ENCODE data around the gene SPTLC3. TPM values are rescaled to one million over a fixed set of nuclear protein-coding genes. Genes with fewer than 3 reads are reported as not detected.

Gene SPTLC3
- total RNA-seq, 2 experiments from 2014 or later = 0.16 to 1.2 TPM

- no peak overlapping the region for H3K4me3 Mint-ChIP-seq
- ATAC-seq (no peak), DNase-seq (no peak)
- H3K36me3 Mint-ChIP-seq = no peaks in the 10 kb centered on the region
- peaks cover 8% of the 10 kb centered on the region for H3K27me3 Mint-ChIP-seq
- no peaks in the 10 kb centered on the region for H3K9me3 Mint-ChIP-seq (ENCODE audit: low read depth)
- CTCF ChIA-PET = no interaction called here
- no peak overlapping the region for H3K27ac Mint-ChIP-seq
- H3K4me1 Mint-ChIP-seq = no peaks in the 10 kb centered on the region
Observed at GRCh38 chr20:13105039-13105438, 96.3 kb downstream of the SPTLC3 start.

GRCh38 chr20:13105864-13106457, 97.2 kb downstream of the SPTLC3 start:
- CTCF ChIA-PET = no interaction called here
- no peaks in the 10 kb centered on the region for H3K4me1 Mint-ChIP-seq
- DNase-seq = no peak

GRCh38 chr20:13109658-13110057, 100.9 kb downstream of the SPTLC3 start:
- Mint-ChIP-seq H3K27ac (no peak overlapping the region), H3K9me3 (ENCODE audit: low read depth) (no peaks in the 10 kb centered on the region), H3K27me3 (peaks cover 8% of the 10 kb centered on the region), H3K36me3 (no peaks in the 10 kb centered on the region), H3K4me1 (no peaks in the 10 kb centered on the region), H3K4me3 (no peak overlapping the region)
- ATAC-seq = no peak
- CTCF ChIA-PET = interaction anchor here (1.5 kb wide), 1 partner anchor 9 kb away, joined by 5 read pairs; no protein-coding TSS in a partner anchor
- DNase-seq = no peak

More at GRCh38 chr20:13105864-13106457, 97.2 kb downstream of the SPTLC3 start:
- H3K27ac Mint-ChIP-seq = no peak overlapping the region
- H3K27me3 Mint-ChIP-seq = peaks cover 8% of the 10 kb centered on the region
- H3K9me3 Mint-ChIP-seq (ENCODE audit: low read depth) = no peaks in the 10 kb centered on the region
- H3K36me3 Mint-ChIP-seq = no peaks in the 10 kb centered on the region
- ATAC-seq = no peak
- no peak overlapping the region for H3K4me3 Mint-ChIP-seq

GRCh38 chr20:13110796-13111195, 102.0 kb downstream of the SPTLC3 start:
- Mint-ChIP-seq H3K36me3 (no peaks in the 10 kb centered on the region), H3K4me3 (no peak overlapping the region), H3K4me1 (no peaks in the 10 kb centered on the region), H3K9me3 (ENCODE audit: low read depth) (no peaks in the 10 kb centered on the region), H3K27me3 (peaks cover 8% of the 10 kb centered on the region), H3K27ac (no peak overlapping the region)
- no peak for ATAC-seq
- DNase-seq = no peak
- CTCF ChIA-PET = interaction anchor here (1.5 kb wide), 1 partner anchor 8 kb away, joined by 5 read pairs; no protein-coding TSS in a partner anchor

- Mint-ChIP-seq H3K4me3 (no peak overlapping the region), H3K36me3 (no peaks in the 10 kb centered on the region), H3K27me3 (peaks cover 8% of the 10 kb centered on the region), H3K4me1 (no peaks in the 10 kb centered on the region), H3K9me3 (ENCODE audit: low read depth) (no peaks in the 10 kb centered on the region), H3K27ac (no peak overlapping the region)
- CTCF ChIA-PET = no interaction called here
- DNase-seq = no peak
- no peak for ATAC-seq
Observed at GRCh38 chr20:13111249-13111911, 102.6 kb downstream of the SPTLC3 start.

GRCh38 chr20:13113731-13114130, 105.0 kb downstream of the SPTLC3 start:
- CTCF ChIA-PET = interaction anchor here (0.9 to 2.1 kb wide), 2 partner anchors 189 to 433 kb away, joined by 3 to 9 read pairs; no protein-coding TSS in a partner anchor
- Mint-ChIP-seq H3K9me3 (ENCODE audit: low read depth) (no peaks in the 10 kb centered on the region), H3K4me3 (no peak overlapping the region), H3K36me3 (no peaks in the 10 kb centered on the region), H3K27me3 (peaks cover 2% of the 10 kb centered on the region), H3K4me1 (no peaks in the 10 kb centered on the region), H3K27ac (no peak overlapping the region)
- no peak for DNase-seq
- no peak for ATAC-seq

- Mint-ChIP-seq H3K9me3 (ENCODE audit: low read depth) (no peaks in the 10 kb centered on the region), H3K36me3 (no peaks in the 10 kb centered on the region), H3K27ac (no peak overlapping the region), H3K27me3 (peaks cover 6% of the 10 kb centered on the region), H3K4me1 (no peaks in the 10 kb centered on the region), H3K4me3 (no peak overlapping the region)
- CTCF ChIA-PET = interaction anchor here (0.8 to 1.5 kb wide), 3 partner anchors 19 to 429 kb away, joined by 3 to 7 read pairs (median 3); no protein-coding TSS in a partner anchor
- DNase-seq = no peak
- ATAC-seq = no peak
Observed at GRCh38 chr20:13117200-13117599, 108.4 kb downstream of the SPTLC3 start.

GRCh38 chr20:13118676-13119075, 109.9 kb downstream of the SPTLC3 start:
- Mint-ChIP-seq H3K36me3 (no peaks in the 10 kb centered on the region), H3K4me1 (no peaks in the 10 kb centered on the region), H3K27ac (no peak overlapping the region), H3K9me3 (ENCODE audit: low read depth) (no peaks in the 10 kb centered on the region), H3K27me3 (peaks cover 6% of the 10 kb centered on the region), H3K4me3 (no peak overlapping the region)
- ATAC-seq (no peak), DNase-seq (no peak)
- CTCF ChIA-PET = interaction anchor here (0.9 to 4.9 kb wide), 9 partner anchors 8 to 653 kb away, joined by 3 to 30 read pairs (median 4); no protein-coding TSS in a partner anchor

GRCh38 chr20:13119583-13119982, 110.8 kb downstream of the SPTLC3 start:
- peak; percentile 74 for ATAC-seq
- DNase-seq = peak; percentile 48
- Mint-ChIP-seq H3K27me3 (peaks cover 6% of the 10 kb centered on the region), H3K27ac (no peak overlapping the region), H3K36me3 (no peaks in the 10 kb centered on the region), H3K9me3 (ENCODE audit: low read depth) (no peaks in the 10 kb centered on the region), H3K4me1 (no peaks in the 10 kb centered on the region), H3K4me3 (no peak overlapping the region)
- CTCF ChIA-PET = interaction anchor here (1.0 to 4.9 kb wide), 6 partner anchors 9 to 430 kb away, joined by 3 to 30 read pairs (median 14); no protein-coding TSS in a partner anchor

- CTCF ChIA-PET = interaction anchor here (3.6 to 4.9 kb wide), 3 partner anchors 141 to 426 kb away, joined by 22 to 30 read pairs (median 27); no protein-coding TSS in a partner anchor
- ATAC-seq = no peak
- H3K36me3 Mint-ChIP-seq = no peaks in the 10 kb centered on the region
- H3K27me3 Mint-ChIP-seq = peaks cover 6% of the 10 kb centered on the region
- H3K27ac Mint-ChIP-seq = no peak overlapping the region
- H3K4me1 Mint-ChIP-seq = no peaks in the 10 kb centered on the region
- H3K9me3 Mint-ChIP-seq (ENCODE audit: low read depth) = no peaks in the 10 kb centered on the region
- no peak for DNase-seq
- no peak overlapping the region for H3K4me3 Mint-ChIP-seq
Observed at GRCh38 chr20:13120471-13120870, 111.7 kb downstream of the SPTLC3 start.

GRCh38 chr20:13121840-13122515, 113.2 kb downstream of the SPTLC3 start:
- ATAC-seq = no peak
- CTCF ChIA-PET = interaction anchor here (3.6 to 4.9 kb wide), 3 partner anchors 139 to 425 kb away, joined by 22 to 30 read pairs (median 27); no protein-coding TSS in a partner anchor
- no peak for DNase-seq
- Mint-ChIP-seq H3K9me3 (ENCODE audit: low read depth) (no peaks in the 10 kb centered on the region), H3K36me3 (no peaks in the 10 kb centered on the region), H3K4me1 (no peaks in the 10 kb centered on the region), H3K27ac (no peak overlapping the region), H3K27me3 (peaks cover 6% of the 10 kb centered on the region), H3K4me3 (no peak overlapping the region)

GRCh38 chr20:13125486-13125885, 116.7 kb downstream of the SPTLC3 start:
- Mint-ChIP-seq H3K36me3 (no peaks in the 10 kb centered on the region), H3K4me3 (no peak overlapping the region), H3K9me3 (ENCODE audit: low read depth) (peaks cover 1% of the 10 kb centered on the region), H3K4me1 (no peaks in the 10 kb centered on the region), H3K27ac (no peak overlapping the region), H3K27me3 (peaks cover 7% of the 10 kb centered on the region)
- DNase-seq (no peak), ATAC-seq (no peak)
- CTCF ChIA-PET = interaction anchor here (1.0 to 1.7 kb wide), 2 partner anchors 178 to 421 kb away, joined by 3 to 5 read pairs; no protein-coding TSS in a partner anchor

- H3K36me3 Mint-ChIP-seq = no peaks in the 10 kb centered on the region
- CTCF ChIA-PET = no interaction called here
- no peak for ATAC-seq
- peaks cover 1% of the 10 kb centered on the region for H3K9me3 Mint-ChIP-seq (ENCODE audit: low read depth)
- H3K27ac Mint-ChIP-seq = no peak overlapping the region
- DNase-seq = no peak
- peaks cover 14% of the 10 kb centered on the region for H3K27me3 Mint-ChIP-seq
- H3K4me3 Mint-ChIP-seq = no peak overlapping the region
- H3K4me1 Mint-ChIP-seq = no peaks in the 10 kb centered on the region
Observed at GRCh38 chr20:13128173-13128572, 119.4 kb downstream of the SPTLC3 start.

Data from activated CD8-positive, alpha-beta memory T cell treated with anti-CD3 and anti-CD28 coated beads, Interleukin-2, amount 10 ng/mL, durations not matched to agents 7 days and 5 days (primary cell).